HCT116 (cell line): ENCODE data around the gene EIPR1.

Source experiments
- CEBPB ChIP-seq: IDR thresholded peaks from 2 replicates; pipeline ENCODE4 v1.6.1; 2012; ENCODE audit warnings: low read depth
- EGR1 ChIP-seq: IDR thresholded peaks from 2 replicates; pipeline ENCODE4 v1.6.1; 2012; ENCODE audit warnings: low read depth
- POLR2AphosphoS5 ChIP-seq: IDR thresholded peaks from 2 replicates; pipeline ENCODE4 v1.6.1; 2011; ENCODE audit warnings: mild to moderate bottlenecking, low read depth, low read length, moderate library complexity
- SP1 ChIP-seq: IDR thresholded peaks from 2 replicates; pipeline ENCODE4 v1.6.1; 2012; ENCODE audit warnings: low read depth
- TCF7L2 ChIP-seq: IDR thresholded peaks from 2 replicates; pipeline ENCODE4 v1.7.0; 2011; ENCODE audit warnings: borderline replicate concordance, inconsistent platforms; ENCODE audit not compliant: insufficient read depth, insufficient read length; ENCODE audit errors: extremely low read depth
- ZNF274 ChIP-seq: fragments of 200-500 bp; sonication (Bioruptor generic); IDR thresholded peaks from 2 replicates; pipeline ENCODE4 v1.6.1; 2014; ENCODE audit warnings: mild to moderate bottlenecking, low read depth, low read length, inconsistent platforms

DNA sequence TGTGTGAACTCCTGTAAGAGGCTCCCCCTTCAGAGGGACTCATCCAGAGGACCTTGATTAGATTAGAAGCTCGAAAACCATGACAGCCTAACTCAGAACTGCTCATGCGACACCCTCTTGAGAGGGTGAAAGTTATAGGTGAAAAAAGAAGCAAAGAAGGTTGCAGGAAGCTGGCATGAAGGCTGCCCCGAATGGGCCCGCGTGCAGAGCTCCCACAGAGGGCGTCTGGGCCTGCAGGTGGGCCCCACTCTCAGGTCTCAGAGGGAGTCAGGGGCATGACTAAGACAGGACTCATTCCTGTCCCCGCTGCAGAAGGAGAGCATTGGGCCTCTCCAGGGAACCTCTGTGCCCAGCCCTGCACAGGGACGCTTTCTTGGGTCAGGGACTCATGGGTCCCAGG is 235.4 kb downstream of the EIPR1 start:
- TF ChIP-seq POLR2AphosphoS5 = no peak
- no peak for TF ChIP-seq ZNF274
- no peak for TF ChIP-seq TCF7L2
- no peak for TF ChIP-seq SP1
- no peak for TF ChIP-seq CEBPB
- no peak for TF ChIP-seq EGR1
